AG10803 (cell line): Measurements from ENCODE around the gene SV2A.
A peak's percentile ranks its signal among the peaks of the same experiment; 100 is the strongest.

ENCODE experiments used
- DNase-seq: peaks from one replicate; pipeline ENCODE4 v3.0.0; 2010; ENCODE audit warnings: low read depth
- H3K4me3 ChIP-seq: 2 replicates; pipeline ENCODE4 v1.5.1; 2011; ENCODE audit warnings: mild to moderate bottlenecking, low read length, control low read depth
- TF ChIP-seq, protein P1 (sequence below): conservative IDR thresholded peaks from 2 replicates; pipeline ENCODE4 v1.5.1; 2011; ENCODE audit warnings: mild to moderate bottlenecking, low read length, control low read depth, inconsistent platforms

The SV2A gene

DNA sequence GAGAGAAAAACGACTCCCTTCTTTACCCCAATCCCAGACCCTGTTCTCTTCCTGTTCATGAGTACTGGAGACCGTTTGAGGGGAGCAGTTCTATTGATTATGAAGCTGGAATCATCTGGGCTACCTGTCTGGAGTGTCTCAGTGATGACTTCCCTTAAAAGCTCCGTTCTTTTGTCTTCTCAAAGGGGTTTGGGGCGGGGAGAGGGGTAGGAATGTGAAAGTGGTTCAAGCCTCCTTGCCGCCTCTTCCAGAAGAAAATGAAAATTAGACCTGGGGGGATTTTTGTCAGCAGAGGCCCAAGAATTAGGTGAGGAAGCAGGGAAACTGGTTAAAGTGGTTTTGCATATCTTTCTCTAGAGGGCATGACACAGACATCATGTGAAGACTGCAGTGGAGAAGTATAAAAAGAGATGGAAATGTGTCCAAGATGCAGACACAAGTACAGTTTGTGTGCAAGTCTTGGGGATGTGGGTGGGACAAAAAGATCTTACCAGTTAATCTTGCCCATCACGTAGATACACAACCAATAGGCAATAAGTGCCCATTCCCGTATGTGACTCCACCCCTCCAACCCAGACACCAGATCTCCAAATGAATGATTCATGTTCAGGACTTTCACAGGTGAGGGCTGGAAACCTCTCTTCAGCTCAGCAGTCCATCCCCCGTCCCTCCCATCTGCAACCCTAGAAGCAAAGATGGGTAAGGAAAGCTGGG, 19.5 kb upstream of the SV2A start:
- DNase-seq, result peak; percentile 39
- TF ChIP-seq, protein P1, sequence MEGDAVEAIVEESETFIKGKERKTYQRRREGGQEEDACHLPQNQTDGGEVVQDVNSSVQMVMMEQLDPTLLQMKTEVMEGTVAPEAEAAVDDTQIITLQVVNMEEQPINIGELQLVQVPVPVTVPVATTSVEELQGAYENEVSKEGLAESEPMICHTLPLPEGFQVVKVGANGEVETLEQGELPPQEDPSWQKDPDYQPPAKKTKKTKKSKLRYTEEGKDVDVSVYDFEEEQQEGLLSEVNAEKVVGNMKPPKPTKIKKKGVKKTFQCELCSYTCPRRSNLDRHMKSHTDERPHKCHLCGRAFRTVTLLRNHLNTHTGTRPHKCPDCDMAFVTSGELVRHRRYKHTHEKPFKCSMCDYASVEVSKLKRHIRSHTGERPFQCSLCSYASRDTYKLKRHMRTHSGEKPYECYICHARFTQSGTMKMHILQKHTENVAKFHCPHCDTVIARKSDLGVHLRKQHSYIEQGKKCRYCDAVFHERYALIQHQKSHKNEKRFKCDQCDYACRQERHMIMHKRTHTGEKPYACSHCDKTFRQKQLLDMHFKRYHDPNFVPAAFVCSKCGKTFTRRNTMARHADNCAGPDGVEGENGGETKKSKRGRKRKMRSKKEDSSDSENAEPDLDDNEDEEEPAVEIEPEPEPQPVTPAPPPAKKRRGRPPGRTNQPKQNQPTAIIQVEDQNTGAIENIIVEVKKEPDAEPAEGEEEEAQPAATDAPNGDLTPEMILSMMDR, result peak; percentile 33
- H3K4me3 ChIP-seq, result peak overlapping the region; percentile 90

DNA sequence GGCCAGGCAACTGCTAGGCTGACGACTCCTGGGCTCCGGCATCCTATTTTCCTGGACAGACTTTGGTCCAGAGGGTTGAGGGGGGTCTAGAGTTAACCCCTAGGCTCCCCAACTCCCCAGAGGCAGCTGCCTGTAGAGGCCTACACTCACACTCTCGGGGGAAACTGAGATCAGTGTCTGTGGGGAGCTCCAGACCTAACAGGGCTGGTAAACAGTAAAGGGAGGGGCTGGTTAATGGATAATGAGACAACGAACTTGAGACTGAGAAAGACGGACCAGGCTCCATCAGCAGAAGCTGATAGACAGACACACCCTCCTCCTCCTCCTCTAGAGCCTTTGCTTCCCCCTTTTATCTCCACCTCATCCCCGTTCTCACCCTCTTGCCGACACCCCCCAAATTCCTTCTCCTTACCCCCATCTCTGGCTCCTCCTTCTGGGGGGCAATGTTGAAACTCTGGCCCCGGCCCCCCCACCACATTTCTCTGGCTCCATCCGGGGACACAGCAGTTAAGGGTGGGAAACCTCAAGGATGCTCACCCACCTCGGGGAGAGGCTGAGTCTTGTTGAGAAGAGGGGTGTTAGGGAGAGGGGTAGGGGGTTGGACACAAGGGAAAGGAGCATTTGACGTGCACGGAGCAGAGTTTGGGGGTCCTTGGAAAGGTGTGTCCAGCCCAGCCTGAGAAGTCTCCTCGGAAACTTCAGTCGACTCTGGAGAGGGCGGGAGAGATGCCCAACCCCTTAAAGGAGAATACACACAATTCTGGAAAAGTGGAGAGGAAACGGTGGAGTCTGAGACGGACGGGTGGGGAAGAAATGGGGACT, 18.7 kb upstream of the SV2A start, which contains the start of gene MTMR11:
TSS of gene MTMR11 (minus strand) at position 710 of the 822 bp plus-strand sequence. CDS start at position 478, 232 bp downstream.
- TF ChIP-seq, protein P1, result no peak
- DNase-seq, result no peak
- H3K4me3 ChIP-seq, result peak within 1 kb of the TSS; percentile 90

DNA sequence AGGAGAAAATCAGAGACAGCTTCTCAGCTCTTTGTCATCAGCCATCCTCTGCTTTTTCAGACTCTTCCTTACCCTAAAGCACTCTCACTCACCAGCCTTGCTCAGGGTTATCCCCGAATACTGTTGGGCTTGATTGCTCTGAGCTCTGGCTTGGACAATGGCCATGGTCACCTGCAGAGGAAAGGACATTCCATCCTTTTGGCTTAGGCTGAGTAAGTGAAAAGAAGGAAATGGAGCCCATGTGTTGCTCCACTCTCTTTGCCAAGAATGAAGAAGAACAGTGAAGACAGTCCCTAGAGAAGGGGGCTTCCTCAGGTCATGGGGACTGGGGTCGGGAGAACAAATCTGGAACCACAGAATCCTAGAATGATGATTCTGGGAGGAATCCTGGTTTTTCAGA, 16.7 kb upstream of the SV2A start:
- no peak overlapping the region for H3K4me3 ChIP-seq
- DNase-seq, result no peak
- TF ChIP-seq, protein P1, result no peak

DNA sequence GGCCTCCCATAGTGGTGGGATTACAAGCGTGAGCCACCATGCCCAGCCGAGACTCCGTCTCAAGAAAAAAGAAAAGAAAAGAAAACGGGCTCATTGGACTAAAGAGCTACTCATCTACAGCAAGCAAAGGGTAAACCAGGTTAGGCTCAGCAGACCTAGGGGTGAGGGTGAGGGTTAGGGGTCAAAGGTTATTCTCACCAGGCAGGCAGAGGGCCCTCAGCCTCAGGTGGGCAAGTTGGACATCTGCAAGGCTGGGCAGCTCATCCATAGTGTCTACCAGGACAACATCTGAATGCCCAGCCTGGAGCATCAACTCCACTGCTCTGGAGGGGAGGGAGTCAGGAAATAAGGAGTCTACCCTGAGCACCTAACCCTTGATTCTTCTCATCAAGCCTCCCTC, 15.6 kb upstream of the SV2A start:
- DNase-seq, result no peak
- TF ChIP-seq, protein P1, result no peak
- no peak overlapping the region for H3K4me3 ChIP-seq

DNA sequence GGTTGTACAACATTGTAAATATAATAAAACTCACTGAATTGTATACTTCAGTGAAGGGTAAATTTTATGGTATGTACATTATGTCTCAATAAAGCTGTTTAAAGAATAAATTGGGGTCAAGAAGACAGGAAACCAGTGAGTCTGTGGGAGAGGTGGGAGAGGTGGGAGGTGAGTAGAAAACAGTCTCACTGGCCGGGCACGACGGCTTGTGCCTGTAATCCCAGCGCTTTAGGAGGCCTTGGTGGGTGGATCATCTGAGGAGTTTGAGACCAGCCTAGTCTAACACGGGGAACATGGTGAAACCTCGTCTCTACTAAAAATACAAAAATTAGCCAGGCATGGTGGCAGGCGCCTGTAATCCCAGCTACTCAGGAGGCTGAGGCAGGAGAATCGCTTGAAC, 14.8 kb upstream of the SV2A start:
- TF ChIP-seq, protein P1, result no peak
- DNase-seq, result no peak
- no peak overlapping the region for H3K4me3 ChIP-seq

DNA sequence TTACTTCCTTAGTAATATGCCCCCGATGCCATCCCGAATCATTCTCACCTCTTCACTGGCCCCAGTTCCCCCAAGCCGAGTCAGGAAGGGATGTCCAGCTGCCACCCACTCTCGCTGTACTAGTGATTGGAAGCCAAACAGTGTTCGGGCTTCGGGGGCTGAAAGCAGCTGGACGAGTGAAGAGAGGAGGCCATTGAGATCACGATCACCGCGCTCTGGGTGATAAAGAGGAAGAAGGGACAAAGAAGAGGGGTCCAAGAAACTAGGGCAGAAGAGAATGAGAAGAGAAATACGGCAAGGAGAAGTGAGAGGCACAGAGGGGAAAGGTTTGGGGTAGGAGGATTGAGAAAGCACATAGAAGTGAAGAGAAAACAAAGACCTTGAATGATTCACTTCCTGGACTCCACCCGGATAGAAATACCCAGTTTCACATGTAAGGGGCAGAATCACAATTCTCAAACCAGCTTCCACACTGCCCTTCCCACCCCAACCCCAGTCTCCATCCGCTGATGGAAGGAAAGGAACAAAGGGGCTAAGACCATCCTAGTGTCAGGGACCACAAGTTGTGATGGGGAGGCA, 13.7 kb upstream of the SV2A start:
- no peak for DNase-seq
- TF ChIP-seq, protein P1, result no peak
- no peak overlapping the region for H3K4me3 ChIP-seq
